ENCODE results near the gene RAB40C. TPM values are rescaled to one million over a fixed set of nuclear protein-coding genes. Genes with fewer than 3 reads are reported as not detected.
A peak's percentile ranks its signal among the peaks of the same experiment; 100 is the strongest.

The RAB40C gene
- total and polyA plus RNA-seq, 10 of the 15 experiments (the other 5 are each of a cell fraction or from before 2014, with no cell fraction given) = 0.06 to 12.8 (median 4.6) TPM

- no peak for FAIRE-seq
- WGBS (ENCODE audit: insufficient coverage, insufficient replicate concordance, low lambda C conversion rate, missing lambda C conversion rate) = 3% methylated on average over 19 of the region's 44 CpGs
- peak overlapping the region; percentile 80 for H3K27ac ChIP-seq (ENCODE audit: control insufficient read depth, insufficient read depth)
- peaks cover 0 to 3% of the 10 kb centered on the region in 2 experiments; a peak in 2 of 4 replicates for H3K36me3 ChIP-seq (ENCODE audit: control insufficient read depth in 2 of 2, insufficient read depth in 2 of 2, low read length in 1 of 2)
- H3K4me1 ChIP-seq (ENCODE audit: control insufficient read depth, insufficient read depth, low read length) = peaks cover 9% of the 10 kb centered on the region
- H3K79me2 ChIP-seq (ENCODE audit: control insufficient read depth, insufficient read depth, low read length) = peaks cover 19% of the 10 kb centered on the region
- H3K4me3 ChIP-seq = peak overlapping the region; percentile 70
- peak overlapping the region; percentile 92 for H3K9ac ChIP-seq (ENCODE audit: control insufficient read depth, insufficient read depth, low read length)
- ChIA-PET RAD21 (ENCODE audit: unreplicated experiment) (interaction anchor here (3.4 kb wide), 1 partner anchor 13 kb away, joined by 13 read pairs; the partner anchor contains the start of gene METTL26), POLR2A (interaction anchor here (1.0 to 1.2 kb wide), 2 partner anchors 13 to 19 kb away, joined by 3 to 4 read pairs; partner anchors contain the start of genes METTL26 and RHOT2), CTCF (interaction anchor here (2.4 to 3.1 kb wide), 2 partner anchors 13 to 18 kb away, joined by 11 read pairs; partner anchors contain the start of genes METTL26 and RHOT2), SMC1A (ENCODE audit: uncharacterized antibody, unreplicated experiment) (no interaction called here)
- H2AFZ ChIP-seq (ENCODE audit: control insufficient read depth, low read depth, low read length) = peak overlapping the region; percentile 76
- peak overlapping the region; percentile 92 for H3K4me2 ChIP-seq (ENCODE audit: control insufficient read depth, insufficient read depth)
- no peaks in the 10 kb centered on the region for H3K27me3 ChIP-seq (replicated peaks in 1 of 2; ENCODE audit: control insufficient read depth in 2 of 2, insufficient read depth in 2 of 2, low read length in 1 of 2)
- no peak for DNase-seq (ENCODE audit: low read depth, low spot score)
- in situ Hi-C loops (cut with MboI) = no loop called here
- no TSS peak for BruUV-seq (replicated peaks)
- TF ChIP-seq IRF5 (IDR thresholded peaks at IDR 0.05; ENCODE audit: borderline replicate concordance) (no peak), KDM1A (IDR thresholded peaks at IDR 0.05; ENCODE audit: borderline replicate concordance) (no peak), ATF2 (IDR thresholded peaks at IDR 0.05; ENCODE audit: low read length) (no peak), LARP7 (IDR thresholded peaks at IDR 0.05) (no peak), EGR1 (IDR thresholded peaks at IDR 0.05; ENCODE audit: borderline replicate concordance in 1 of 2, low read depth in 2 of 2, low read length in 2 of 2) (no peak), SREBF2 (IDR thresholded peaks at IDR 0.05; ENCODE audit: low read length) (no peak), SIN3A (IDR thresholded peaks at IDR 0.05; ENCODE audit: low read depth, low read length) (no peak), TCF7 (IDR thresholded peaks at IDR 0.05; ENCODE audit: borderline replicate concordance) (no peak), RAD21 (IDR thresholded peaks at IDR 0.05; ENCODE audit: insufficient read depth, low read depth, low read length) (no peak), WRNIP1 (IDR thresholded peaks at IDR 0.05; ENCODE audit: borderline replicate concordance, low read depth, low read length) (no peak), RCOR1 (conservative IDR thresholded peaks at IDR 0.05; ENCODE audit: low read depth, low read length) (no peak), USF1 (IDR thresholded peaks at IDR 0.05; ENCODE audit: borderline replicate concordance, extremely low read length, insufficient read depth, low read depth, low read length) (no peak), CBFB (IDR thresholded peaks at IDR 0.05; ENCODE audit: low read depth) (no peak)
- intact Hi-C loops (cut with micrococcal nuclease; ENCODE audit: unreplicated experiment) = no loop called here
- H3K9me3 ChIP-seq (replicated peaks; ENCODE audit: control insufficient read depth, insufficient read depth, low read length) = no peaks in the 10 kb centered on the region
- H4K20me1 ChIP-seq (ENCODE audit: control insufficient read depth, insufficient read depth) = no peaks in the 10 kb centered on the region
- peak; percentile 22 for ATAC-seq
Measured at GRCh38 chr16:649631-650030, 59.8 kb downstream of the RAB40C start.
